ENCODE measurements around the gene VPS33A.

Gene VPS33A

DNA sequence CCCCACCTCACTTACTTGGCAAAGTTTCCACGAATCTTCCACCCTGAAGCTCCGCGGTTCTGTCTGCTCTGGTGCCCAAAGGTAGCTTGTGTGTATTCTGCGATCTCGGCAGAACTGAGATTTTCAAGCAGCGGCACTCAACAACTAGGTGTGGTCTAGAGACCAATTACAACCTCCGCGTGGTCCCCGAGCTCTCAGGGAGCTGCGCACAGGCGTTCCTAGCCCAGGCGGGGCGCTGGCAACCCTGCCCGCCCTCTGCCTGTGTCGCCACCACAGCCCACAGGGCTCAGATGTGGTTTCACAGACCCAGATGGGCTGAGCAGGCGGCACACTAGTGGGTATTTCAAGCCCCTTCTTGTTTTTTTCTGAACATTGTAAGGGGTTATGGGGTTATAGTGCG, 39.0 kb downstream of the VPS33A start:
- ChIA-PET CTCF (interaction anchor here (1.9 kb wide), 1 partner anchor 39 kb away, joined by 4 read pairs; the partner anchor contains the start of gene VPS33A), POLR2A (interaction anchor here (1.2 kb wide), 1 partner anchor 274 kb away, joined by 3 read pairs; the partner anchor contains the start of gene ZCCHC8)
- TF ChIP-seq, protein P1, sequence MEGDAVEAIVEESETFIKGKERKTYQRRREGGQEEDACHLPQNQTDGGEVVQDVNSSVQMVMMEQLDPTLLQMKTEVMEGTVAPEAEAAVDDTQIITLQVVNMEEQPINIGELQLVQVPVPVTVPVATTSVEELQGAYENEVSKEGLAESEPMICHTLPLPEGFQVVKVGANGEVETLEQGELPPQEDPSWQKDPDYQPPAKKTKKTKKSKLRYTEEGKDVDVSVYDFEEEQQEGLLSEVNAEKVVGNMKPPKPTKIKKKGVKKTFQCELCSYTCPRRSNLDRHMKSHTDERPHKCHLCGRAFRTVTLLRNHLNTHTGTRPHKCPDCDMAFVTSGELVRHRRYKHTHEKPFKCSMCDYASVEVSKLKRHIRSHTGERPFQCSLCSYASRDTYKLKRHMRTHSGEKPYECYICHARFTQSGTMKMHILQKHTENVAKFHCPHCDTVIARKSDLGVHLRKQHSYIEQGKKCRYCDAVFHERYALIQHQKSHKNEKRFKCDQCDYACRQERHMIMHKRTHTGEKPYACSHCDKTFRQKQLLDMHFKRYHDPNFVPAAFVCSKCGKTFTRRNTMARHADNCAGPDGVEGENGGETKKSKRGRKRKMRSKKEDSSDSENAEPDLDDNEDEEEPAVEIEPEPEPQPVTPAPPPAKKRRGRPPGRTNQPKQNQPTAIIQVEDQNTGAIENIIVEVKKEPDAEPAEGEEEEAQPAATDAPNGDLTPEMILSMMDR (IDR thresholded peaks at IDR 0.05; ENCODE audit: control extremely low read depth, extremely low read depth, low read depth, missing control alignments): no peak
- no peak for DNase-seq (ENCODE audit: extremely low spot score)

DNA sequence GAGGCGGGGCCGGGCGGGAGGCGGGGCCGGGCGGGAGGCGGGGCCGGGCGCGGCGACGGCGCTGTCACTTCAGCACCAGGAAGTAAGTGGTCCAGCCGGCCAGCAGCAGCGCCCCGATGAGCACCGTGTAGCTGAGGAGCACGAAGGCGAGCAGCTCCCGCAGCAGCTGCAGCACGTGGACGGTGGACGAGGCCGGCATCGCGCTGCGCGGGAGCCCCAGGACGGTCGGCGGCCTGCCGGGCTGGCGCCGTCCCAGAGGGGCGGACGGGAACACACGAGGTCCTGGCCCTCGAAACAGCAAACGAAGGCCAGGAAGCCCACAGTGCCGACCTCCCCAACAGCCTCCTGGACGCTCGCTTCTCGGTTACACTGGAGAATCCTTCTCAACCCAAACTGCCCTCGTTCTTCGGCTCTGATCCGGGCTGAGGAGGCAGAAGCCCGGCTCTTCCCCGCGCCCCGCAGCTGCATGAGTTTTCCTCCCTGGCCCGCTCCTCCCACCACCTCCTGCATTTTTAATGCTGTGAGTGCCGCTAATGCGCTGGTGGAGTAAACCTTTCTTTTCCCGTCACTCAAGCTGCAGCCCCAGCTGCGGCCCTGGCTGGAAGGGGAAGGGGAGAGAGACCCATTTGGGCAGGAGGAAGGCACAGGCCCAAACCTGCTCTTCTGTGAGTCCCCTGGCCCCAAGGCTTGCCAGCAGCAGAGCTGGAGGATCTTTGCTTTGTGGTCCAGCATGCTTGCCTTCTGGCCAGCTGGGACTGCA, 39.7 kb downstream of the VPS33A start:
- ChIA-PET CTCF (interaction anchor here (1.0 to 1.9 kb wide), 3 partner anchors 34 to 40 kb away, joined by 3 to 4 read pairs (median 4); partner anchors contain the start of gene VPS33A), POLR2A (interaction anchor here (0.9 to 1.5 kb wide), 4 partner anchors 15 to 274 kb away, joined by 3 to 4 read pairs (median 3); partner anchors contain the start of gene ZCCHC8)
- DNase-seq (ENCODE audit: extremely low spot score): no peak
- TF ChIP-seq, protein P1 (IDR thresholded peaks at IDR 0.05; ENCODE audit: control extremely low read depth, extremely low read depth, low read depth, missing control alignments): no peak

DNA sequence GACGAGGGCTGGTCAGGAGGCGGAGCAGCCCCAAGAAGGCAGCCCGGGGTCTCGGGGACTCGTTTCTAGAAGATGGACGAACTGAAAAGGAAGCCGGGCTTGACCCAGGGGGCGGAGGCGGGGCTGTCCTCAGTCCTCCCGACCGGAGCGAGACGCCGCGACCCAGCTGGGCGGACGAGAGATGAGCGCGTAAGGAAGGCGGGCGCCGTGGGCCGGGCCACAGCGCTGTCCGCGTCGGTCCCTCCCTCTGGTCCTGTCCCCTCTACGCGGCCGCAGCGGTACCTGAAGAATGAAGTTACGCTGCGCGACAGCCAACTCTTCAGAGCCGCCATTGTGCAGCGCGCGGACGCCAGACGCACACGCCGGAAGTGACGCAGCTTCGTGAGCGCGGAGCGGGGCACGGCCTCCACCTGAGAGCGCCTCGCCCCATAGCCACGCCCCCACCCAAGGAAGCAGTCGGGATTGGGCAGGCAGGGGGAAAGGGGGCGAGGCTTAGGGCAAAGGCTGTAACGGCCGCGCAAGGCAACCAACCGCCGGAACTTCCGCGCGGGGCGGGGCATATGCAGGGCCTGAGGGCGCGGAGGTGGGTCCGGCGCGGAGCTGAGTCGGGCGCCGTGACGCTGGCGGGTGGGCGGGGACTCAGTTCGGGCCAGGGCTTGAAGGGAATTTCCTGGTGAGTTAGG, 40.5 kb downstream of the VPS33A start, which contains the start of gene DIABLO:
DIABLO (minus strand) TSS at position 370 of the 683 bp plus-strand sequence; CDS start at position 332, 38 bp downstream.
- POLR2A ChIA-PET: interaction anchor here (0.6 to 1.5 kb wide), 5 partner anchors 14 to 1234 kb away, joined by 3 to 5 read pairs (median 3); partner anchors contain the start of gene ZCCHC8
- TF ChIP-seq, protein P1 (IDR thresholded peaks at IDR 0.05; ENCODE audit: control extremely low read depth, extremely low read depth, low read depth, missing control alignments): no peak
- DNase-seq (ENCODE audit: extremely low spot score): peak; percentile 99
- CTCF ChIA-PET: interaction anchor here (1.0 to 1.3 kb wide), 2 partner anchors 33 to 38 kb away, joined by 3 to 4 read pairs; no protein-coding TSS in a partner anchor

DNA sequence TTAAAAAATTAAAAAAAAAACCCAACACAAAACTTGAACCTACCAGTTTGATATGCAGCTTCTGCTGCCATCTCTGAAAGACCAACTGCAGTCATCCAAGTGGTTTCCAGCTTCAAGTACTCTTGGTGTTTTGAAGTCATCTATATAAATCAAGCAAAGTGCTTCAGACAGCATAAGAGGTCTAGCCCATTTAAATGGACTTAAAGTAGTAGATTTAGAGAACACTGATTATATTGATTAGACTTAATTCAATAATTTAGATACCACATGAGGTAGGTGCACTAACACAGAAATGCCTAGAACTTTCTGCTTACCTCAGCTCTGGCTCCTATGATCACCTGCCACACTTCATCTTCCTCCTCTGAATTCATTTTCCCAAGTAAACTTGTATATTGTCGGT, 49.8 kb downstream of the VPS33A start:
- TF ChIP-seq, protein P1 (IDR thresholded peaks at IDR 0.05; ENCODE audit: control extremely low read depth, extremely low read depth, low read depth, missing control alignments): no peak
- ChIA-PET CTCF (interaction anchor here (0.7 kb wide), 2 partner anchors 12 to 14 kb away, joined by 3 read pairs; no protein-coding TSS in a partner anchor), POLR2A (no interaction called here)
- DNase-seq (ENCODE audit: extremely low spot score): no peak

DNA sequence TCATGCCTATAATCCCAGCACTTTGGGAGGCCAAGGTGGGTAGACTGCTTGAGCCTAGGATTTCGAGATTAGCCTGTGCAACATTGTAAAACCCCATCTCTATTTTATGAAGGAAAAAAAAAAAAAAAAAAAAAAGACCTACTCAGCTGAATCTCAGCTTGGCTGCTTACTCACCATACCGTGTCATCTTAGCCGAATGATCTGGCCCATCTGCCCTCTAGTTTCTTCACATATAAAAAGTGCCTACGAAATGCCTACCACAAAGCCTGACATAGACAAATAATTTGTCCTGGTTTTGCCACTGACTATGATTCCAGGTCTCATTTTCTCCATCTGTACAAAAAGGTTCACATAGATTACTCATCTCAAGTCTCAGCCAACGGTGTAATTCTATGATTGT, 50.5 kb downstream of the VPS33A start:
- ChIA-PET CTCF (interaction anchor here (0.7 to 2.5 kb wide), 3 partner anchors 8 to 15 kb away, joined by 3 to 8 read pairs (median 3); no protein-coding TSS in a partner anchor), POLR2A (interaction anchor here (0.5 to 0.7 kb wide), 2 partner anchors 28 to 562 kb away, joined by 3 to 7 read pairs; no protein-coding TSS in a partner anchor)
- TF ChIP-seq, protein P1 (IDR thresholded peaks at IDR 0.05; ENCODE audit: control extremely low read depth, extremely low read depth, low read depth, missing control alignments): no peak
- no peak for DNase-seq (ENCODE audit: extremely low spot score)
